Skeletal muscle tissue (tissue), 4 donors: ENCODE results near the gene SLX9. TPM values are rescaled to one million over a fixed set of nuclear protein-coding genes. Genes with fewer than 3 reads are reported as not detected.

ENCODE experiments used
- H3K27ac ChIP-seq: one replicate; pipeline ENCODE4 v1.7.0; 2013; ENCODE audit warnings: mild to moderate bottlenecking, low read depth, low read length, inconsistent platforms
- H3K27me3 ChIP-seq, 3 donors: one replicate each; pipeline ENCODE4 v1.7.0; 2013; ENCODE audit warnings: low read length in 3 of 3; ENCODE audit not compliant: control insufficient read depth in 3 of 3, insufficient read depth in 3 of 3
- H3K36me3 ChIP-seq, 3 donors: one replicate each; pipeline ENCODE4 v1.7.0; 2013; ENCODE audit warnings: low read length in 3 of 3; ENCODE audit not compliant: control insufficient read depth in 3 of 3, insufficient read depth in 3 of 3
- H3K4me1 ChIP-seq, 3 donors: one replicate each; pipeline ENCODE4 v1.7.0; 2013; ENCODE audit warnings: low read length in 3 of 3, mild to moderate bottlenecking in 3 of 3; ENCODE audit not compliant: control insufficient read depth in 3 of 3, insufficient read depth in 3 of 3
- H3K4me3 ChIP-seq, 3 donors: one replicate each; pipeline ENCODE4 v1.7.0; 2013; ENCODE audit warnings: low read length in 3 of 3
- H3K9ac ChIP-seq, 3 donors: one replicate each; pipeline ENCODE4 v1.7.0; 2013; ENCODE audit warnings: low read length in 3 of 3, mild to moderate bottlenecking in 3 of 3, moderate library complexity in 2 of 3, low read depth in 1 of 3
- H3K9me3 ChIP-seq, 3 donors: one replicate each; pipeline ENCODE4 v1.7.0; 2013; ENCODE audit warnings: low read length in 3 of 3; ENCODE audit not compliant: control insufficient read depth in 3 of 3
- total RNA-seq: library from RNA; depleted of rRNA; stranded (reverse); fragments of >200 nt; gene quantifications from one replicate; pipeline ENCODE4 v1.2.3, GENCODE V29; 2014
- donor health status: Osteomylitis.

Gene SLX9
- total RNA-seq, 1 donor from 2014 or later: 10.4 TPM

- Histone ChIP-seq H3K27me3 (no peaks in the 10 kb centered on the region), H3K9ac (no peak overlapping the region), H3K27ac (peak overlapping the region; percentile 19), H3K36me3 (no peaks in the 10 kb centered on the region), H3K4me1 (peaks cover 18 to 38% (median 29%) of the 10 kb centered on the region in 3 donors), H3K9me3 (no peaks in the 10 kb centered on the region), H3K4me3 (no peak overlapping the region)
Observed at GRCh38 chr21:44995343-44995941, 55.6 kb downstream of the SLX9 start.

- Histone ChIP-seq H3K4me3 (no peak overlapping the region), H3K27ac (no peak overlapping the region), H3K9me3 (no peaks in the 10 kb centered on the region), H3K27me3 (no peaks in the 10 kb centered on the region), H3K9ac (no peak overlapping the region), H3K36me3 (no peaks in the 10 kb centered on the region), H3K4me1 (peaks cover 25 to 45% (median 35%) of the 10 kb centered on the region in 3 donors)
Observed at GRCh38 chr21:44996096-44996495, 56.3 kb downstream of the SLX9 start.

- no peaks in the 10 kb centered on the region for H3K27me3 ChIP-seq
- no peaks in the 10 kb centered on the region for H3K36me3 ChIP-seq
- H3K27ac ChIP-seq: no peak overlapping the region
- H3K4me3 ChIP-seq: no peak overlapping the region
- peaks cover 26 to 49% (median 36%) of the 10 kb centered on the region in 3 donors for H3K4me1 ChIP-seq
- no peaks in the 10 kb centered on the region for H3K9me3 ChIP-seq
- no peak overlapping the region for H3K9ac ChIP-seq
Observed at GRCh38 chr21:44996501-44996921, 56.7 kb downstream of the SLX9 start.

GRCh38 chr21:44996983-44997936 lies 57.4 kb downstream of the SLX9 start:
- Histone ChIP-seq H3K27me3 (no peaks in the 10 kb centered on the region), H3K36me3 (no peaks in the 10 kb centered on the region), H3K9me3 (no peaks in the 10 kb centered on the region), H3K9ac (no peak overlapping the region), H3K4me1 (peaks cover 23 to 43% (median 36%) of the 10 kb centered on the region in 3 donors), H3K27ac (no peak overlapping the region), H3K4me3 (no peak overlapping the region)

GRCh38 chr21:44998086-44998620 lies 58.3 kb downstream of the SLX9 start:
- no peaks in the 10 kb centered on the region for H3K36me3 ChIP-seq
- H3K9me3 ChIP-seq: no peaks in the 10 kb centered on the region
- no peak overlapping the region for H3K27ac ChIP-seq
- no peak overlapping the region for H3K9ac ChIP-seq
- no peak overlapping the region for H3K4me3 ChIP-seq
- peaks cover 20 to 36% (median 35%) of the 10 kb centered on the region in 3 donors for H3K4me1 ChIP-seq
- no peaks in the 10 kb centered on the region for H3K27me3 ChIP-seq

GRCh38 chr21:44998621-44999427 lies 59.0 kb downstream of the SLX9 start:
- Histone ChIP-seq H3K9me3 (no peaks in the 10 kb centered on the region), H3K4me1 (peaks cover 19 to 36% (median 31%) of the 10 kb centered on the region in 3 donors), H3K27me3 (no peaks in the 10 kb centered on the region), H3K4me3 (no peak overlapping the region), H3K36me3 (no peaks in the 10 kb centered on the region), H3K27ac (no peak overlapping the region), H3K9ac (no peak overlapping the region)

GRCh38 chr21:44999428-44999971 lies 59.7 kb downstream of the SLX9 start:
- Histone ChIP-seq H3K36me3 (no peaks in the 10 kb centered on the region), H3K27me3 (no peaks in the 10 kb centered on the region), H3K27ac (no peak overlapping the region), H3K9ac (no peak overlapping the region), H3K9me3 (no peaks in the 10 kb centered on the region), H3K4me1 (peaks cover 15 to 30% (median 25%) of the 10 kb centered on the region in 3 donors), H3K4me3 (no peak overlapping the region)

- Histone ChIP-seq H3K27ac (no peak overlapping the region), H3K4me3 (no peak overlapping the region), H3K9ac (peak overlapping the region in 1 of 3 donors; percentile 69), H3K4me1 (peaks cover 12 to 24% (median 19%) of the 10 kb centered on the region in 3 donors), H3K36me3 (no peaks in the 10 kb centered on the region), H3K9me3 (no peaks in the 10 kb centered on the region), H3K27me3 (no peaks in the 10 kb centered on the region)
Observed at GRCh38 chr21:44999972-45000636, 60.3 kb downstream of the SLX9 start.

GRCh38 chr21:45000637-45001133 lies 60.9 kb downstream of the SLX9 start:
- Histone ChIP-seq H3K27ac (no peak overlapping the region), H3K4me3 (peak overlapping the region in 1 of 3 donors; percentile 6), H3K27me3 (no peaks in the 10 kb centered on the region), H3K4me1 (peaks cover 10 to 20% (median 16%) of the 10 kb centered on the region in 3 donors), H3K36me3 (no peaks in the 10 kb centered on the region), H3K9ac (peak overlapping the region in 1 of 3 donors; percentile 69), H3K9me3 (no peaks in the 10 kb centered on the region)
